HG03097 (cell line): Measurements from ENCODE around the gene RPS6KA5.
"Not testable (repeated sequence)": the region's sequence is repeated elsewhere in the genome, so short reads cannot be mapped to it uniquely, and the experiment has no call there.

Source experiments
- ATAC-seq: cut with Tn5 transposase; IDR thresholded peaks from one replicate; pipeline ENCODE4 v1.9.1; 2021; ENCODE audit not compliant: unreplicated experiment, low FRiP score

Gene RPS6KA5

DNA sequence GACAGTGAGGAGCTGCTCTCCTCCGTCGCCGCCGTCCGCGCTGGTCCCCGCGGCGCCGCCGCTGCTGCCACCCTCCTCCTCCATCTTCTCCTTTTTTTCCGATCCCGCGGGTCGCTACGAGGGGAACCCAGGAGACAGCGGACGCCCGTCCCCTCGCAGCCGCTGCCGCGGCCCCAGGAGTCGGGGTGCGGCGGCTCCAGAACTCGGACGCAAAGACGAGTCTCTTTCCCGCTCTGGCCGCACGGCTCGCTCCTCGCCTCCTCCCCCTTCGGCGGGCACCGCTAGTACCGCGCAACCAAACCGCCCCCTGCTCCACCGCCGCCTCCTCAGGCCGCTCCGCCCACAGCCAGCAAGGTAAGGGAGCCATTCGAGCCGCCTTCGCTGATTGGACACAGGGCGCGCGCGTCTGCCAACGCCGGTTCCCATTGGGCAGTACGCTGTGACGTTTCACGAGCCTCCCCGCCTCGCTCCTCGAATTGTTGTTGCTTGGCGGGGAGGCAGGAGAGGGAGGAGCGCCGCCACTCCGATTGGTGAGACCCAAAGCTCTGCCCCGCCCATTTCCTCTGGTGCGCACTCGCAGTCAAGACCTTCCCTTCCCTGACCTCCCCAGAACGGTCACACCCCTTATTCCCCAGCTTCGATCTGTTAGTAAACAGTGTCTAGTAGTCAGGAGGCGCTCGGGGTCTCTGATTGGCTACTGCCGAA, at the start of gene RPS6KA5:
TSS of gene RPS6KA5 (minus strand) at position 291 of the 705 bp plus-strand sequence. CDS start at position 84, 207 bp downstream.
- peak; percentile 83 for ATAC-seq

DNA sequence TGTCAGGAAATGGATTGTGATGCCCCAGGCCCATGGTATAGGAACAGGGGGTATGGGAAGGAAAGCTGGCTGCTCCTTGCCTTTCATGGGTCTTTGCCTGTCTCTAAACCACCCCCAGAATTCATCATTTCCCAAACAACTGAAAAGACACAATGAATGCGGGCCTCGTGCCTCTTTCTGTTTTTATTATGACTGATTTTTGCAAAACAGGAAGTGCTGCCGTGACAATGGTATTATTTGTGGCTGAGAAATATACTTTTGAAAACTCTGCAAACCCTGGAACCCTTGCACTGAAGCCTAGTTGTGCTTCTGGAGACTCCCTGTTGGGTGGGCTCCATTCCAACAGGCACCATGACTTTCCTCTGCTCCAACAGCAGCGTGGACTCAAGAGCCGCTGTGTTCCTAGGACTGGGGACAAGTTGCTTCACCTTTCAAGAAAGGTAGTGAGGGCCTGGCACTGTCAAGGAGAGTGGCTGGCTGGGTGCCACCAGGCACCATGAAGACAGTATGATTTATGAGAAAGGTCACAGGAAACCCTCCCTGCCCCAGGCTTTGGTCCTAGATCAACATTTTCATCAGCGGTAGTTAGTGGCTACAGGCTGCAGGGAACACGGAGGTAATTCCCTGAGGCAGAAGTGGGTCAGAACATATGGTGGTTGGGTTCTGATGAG, 48.6 kb upstream of the RPS6KA5 start:
- no peak for ATAC-seq

DNA sequence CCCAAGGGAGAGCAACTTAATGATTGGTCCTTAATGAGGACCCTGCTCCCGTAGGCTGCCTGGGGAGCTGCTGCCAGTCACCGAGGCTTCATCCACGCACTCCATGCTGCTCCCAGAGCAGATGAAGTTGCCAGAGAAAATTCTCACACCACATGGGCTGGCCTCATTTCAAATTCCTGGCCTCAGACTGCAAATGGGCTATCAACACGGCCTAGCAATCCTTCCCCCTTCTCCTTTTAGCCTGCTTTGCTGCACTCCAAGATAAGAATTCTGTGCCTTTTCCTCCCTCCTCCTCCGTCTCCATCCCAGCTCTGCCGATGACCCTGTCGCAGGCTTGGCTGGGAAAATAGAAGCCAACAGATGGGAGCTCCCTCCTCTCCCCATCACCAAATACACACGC, 42.7 kb upstream of the RPS6KA5 start:
- ATAC-seq: no peak

DNA sequence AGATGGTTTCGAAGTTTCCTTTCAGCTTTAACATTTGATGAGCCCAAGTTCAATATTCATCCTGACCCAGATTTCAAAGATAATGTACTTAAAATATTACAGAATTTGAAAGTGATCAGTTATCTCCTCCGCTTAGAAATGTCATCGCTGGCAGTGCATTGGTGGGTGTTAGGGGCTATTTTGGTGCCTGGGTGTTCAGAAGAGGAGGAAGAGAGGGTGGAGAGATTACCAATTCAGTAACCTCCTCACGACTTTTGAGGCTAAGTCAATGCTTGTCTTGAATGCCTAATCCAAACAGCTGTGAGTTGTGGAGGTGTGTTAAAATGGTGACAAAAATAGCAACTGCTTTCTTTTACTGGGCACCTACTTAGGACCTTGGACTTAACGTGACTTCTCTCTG, 39.7 kb upstream of the RPS6KA5 start:
- ATAC-seq: no peak

DNA sequence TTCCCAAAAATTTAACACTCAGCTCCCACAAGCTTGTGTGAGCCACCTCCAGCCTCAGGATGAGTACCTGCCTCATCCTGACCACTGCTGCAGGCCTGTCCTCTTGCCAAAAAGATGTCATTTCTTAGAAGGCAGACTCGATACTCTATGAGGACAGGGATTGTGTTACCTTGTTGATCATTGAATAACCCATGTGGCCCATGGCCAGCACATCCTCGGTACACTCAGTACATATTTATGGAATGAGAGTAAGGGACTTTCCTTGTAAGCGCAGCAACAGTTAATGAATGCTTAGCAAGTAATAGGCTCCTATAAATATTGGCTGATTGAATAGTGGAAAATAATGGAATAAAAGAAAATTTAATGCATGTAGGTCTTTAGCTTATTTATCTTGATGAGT, 38.1 kb upstream of the RPS6KA5 start:
- no peak for ATAC-seq

DNA sequence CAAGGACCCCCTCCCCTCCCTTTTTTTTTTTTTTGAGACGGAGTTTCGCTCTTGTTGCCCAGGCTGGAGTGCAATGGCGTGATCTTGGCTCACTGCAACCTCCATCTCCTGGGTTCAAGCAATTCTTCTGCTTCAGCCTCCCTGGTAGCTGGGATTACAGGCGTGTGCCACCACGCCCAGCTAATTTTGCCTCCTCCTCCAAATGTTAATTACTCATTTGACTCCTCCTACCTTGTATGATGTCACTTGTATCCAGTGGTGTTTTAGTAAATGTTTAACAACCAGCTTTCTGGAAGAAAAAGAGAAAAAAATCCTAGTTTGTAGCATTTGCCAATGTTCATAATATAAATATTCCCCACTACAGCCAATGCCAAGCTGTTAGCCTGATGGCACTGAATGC, 37.2 kb upstream of the RPS6KA5 start:
- ATAC-seq: not testable (repeated sequence)

DNA sequence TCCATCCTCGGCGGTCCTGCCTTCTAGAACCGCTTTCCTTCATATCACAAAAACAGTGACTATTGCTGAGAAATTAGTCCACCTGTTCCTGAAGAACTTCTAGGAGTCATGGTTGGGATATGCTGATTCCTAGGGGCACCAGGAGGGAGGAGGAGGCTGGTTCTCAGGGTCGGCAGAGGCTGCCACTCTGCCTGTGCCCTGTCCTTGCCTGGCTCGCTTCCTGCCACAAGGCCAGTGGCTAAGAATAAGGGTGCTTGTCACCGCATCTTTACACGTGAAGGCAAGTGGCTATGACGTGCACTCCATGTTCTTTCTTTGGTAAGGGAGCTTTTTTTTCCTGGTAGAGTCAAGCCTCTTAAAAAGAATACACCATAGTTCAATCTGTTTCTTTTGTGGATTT, 34.7 kb upstream of the RPS6KA5 start:
- ATAC-seq: no peak

DNA sequence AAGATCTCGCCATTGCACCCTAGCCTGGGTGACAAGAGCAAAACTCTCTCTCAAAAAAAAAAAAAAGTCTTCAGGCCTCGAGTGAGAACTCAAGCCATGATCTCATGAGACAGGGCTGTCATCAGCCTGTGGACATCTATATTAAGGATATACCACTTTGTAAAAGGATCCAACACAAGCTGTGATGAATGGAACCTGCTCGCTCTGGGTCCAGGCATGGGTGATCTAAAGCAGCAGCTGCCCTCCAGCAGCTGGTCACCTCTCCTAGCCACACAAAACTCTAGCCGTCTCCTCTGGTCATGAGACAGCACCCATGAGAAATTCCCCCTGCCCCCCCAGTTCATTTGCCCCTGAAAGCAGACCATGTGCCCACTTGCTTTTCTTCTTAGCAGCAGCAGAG, 34.3 kb upstream of the RPS6KA5 start:
- ATAC-seq: no peak

DNA sequence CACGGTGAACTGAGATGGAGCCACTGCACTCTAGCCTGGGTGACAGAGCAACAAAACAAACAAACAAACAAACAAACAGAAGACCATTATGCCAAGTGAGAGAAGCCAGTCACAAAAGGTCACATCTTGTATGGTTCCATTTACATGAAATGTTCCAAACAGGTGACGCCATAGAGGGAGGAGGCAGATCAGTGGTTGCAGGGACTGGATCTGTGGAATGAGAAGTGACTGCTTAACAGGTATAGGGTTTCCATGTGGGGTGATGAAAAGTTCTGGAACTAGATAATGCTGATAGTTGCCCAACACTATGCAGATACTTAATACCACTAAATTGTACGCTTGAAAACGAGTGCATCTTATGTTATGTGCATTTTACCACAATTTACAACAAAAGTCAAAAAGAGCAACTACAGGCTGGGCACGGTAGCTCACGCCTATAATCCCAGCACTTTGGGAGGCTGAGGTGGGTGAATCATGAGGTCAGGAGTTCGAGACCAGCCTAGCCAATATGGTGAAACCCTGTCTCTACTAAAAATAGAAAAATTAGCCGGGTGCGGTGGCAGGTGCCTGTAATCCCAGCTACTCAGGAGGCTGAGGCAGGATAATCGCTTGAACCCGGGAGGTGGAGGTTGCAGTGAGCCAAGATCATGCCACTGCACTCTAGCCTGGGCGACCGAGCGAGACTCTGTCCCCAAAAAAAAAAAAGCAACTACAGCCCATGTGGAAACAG, 33.5 kb upstream of the RPS6KA5 start:
- ATAC-seq: not testable (repeated sequence)

DNA sequence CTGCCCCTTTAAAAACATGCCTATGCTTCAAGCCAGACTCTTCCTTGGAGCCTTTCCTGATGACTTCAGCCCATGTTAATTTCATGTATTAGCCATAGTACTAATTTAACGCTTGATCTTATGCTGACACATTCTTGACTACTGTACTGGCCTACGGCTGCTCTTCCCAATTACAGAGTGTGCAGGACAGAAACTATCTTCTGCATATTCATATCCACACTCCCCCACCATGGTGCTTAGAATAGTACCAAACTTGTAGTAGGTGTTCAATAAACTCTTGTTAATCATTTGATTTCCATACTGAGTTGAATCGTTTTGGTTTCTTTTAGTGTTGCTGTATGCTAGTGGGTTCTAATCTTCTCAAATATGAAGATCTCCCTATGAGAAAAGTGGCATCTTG, 31.6 kb upstream of the RPS6KA5 start:
- ATAC-seq: no peak

DNA sequence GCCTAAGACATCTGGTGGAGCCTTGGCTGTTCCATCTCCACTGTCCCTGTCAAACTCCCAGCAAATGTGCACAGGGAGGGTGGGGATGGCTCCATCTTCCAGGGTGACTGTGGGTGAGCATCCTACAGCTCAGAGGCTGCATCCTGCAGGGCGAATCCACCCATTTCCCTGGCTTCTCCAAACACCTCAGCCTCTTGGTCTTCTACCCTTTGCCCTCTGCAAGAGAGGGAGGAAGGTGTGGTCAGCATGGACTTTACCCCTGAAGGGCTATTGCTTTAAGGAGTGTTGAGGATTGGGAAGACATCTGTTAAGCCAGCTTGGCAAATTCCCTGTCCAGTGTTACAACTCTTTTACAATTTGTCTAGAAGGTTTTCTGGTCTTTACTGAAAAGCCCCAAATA, 30.3 kb upstream of the RPS6KA5 start:
- ATAC-seq: no peak

DNA sequence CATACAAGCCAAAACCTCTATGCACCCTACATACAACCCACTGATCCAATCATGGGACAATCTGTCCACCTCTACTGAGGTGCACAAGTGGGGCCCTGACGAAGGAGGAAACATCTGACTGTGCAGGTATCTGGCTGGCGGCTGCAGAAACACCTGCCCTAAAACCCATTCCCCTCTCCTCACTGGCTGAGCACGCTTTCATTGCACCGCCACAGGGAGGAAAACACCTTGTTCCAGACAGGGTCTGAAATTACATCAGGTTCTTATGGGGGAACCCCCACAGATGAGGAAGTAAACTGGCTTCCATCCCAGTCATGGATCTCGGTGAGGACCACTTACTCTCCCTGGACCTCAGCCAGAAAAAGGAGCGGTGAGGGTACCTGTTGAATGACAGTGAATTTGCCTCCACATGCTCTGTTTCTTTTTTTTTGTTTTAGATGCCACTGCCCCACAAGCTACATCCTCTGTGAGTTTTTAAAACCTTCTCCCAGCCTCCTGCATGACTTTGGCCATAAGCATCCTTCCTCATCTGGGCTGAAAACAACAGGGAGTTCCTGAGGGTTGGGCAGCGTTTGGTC, 29.6 kb upstream of the RPS6KA5 start:
- no peak for ATAC-seq

DNA sequence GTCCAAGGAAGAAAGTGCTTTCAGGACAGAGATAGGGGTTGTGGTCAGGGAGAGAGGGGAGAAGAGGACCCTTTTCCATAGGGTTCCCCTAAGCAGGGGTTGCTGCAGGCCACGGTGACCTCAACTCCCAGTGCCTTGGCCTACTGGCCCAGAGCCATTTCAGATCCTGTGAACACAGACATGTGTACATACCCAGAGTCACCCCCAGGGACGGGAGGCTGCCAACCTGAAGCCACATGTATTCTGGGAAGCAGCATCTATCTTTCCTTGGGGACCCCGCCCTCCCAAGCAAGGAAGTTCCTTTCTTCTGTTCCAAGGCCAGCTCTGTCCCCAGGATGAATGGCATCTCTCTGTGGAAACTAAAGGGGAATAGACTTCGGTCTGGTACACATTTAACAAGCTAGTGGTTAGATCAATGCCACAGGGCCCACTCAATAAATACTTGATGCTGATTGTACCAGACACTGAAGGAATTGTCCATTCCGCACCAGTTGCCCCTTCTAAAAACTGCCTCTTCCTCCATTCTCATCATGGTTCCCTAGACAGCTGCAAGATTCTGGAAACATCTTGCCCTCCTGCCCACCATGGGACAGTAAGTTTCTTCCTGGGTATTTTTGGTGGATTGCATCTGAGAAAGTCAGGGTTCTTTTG, 28.3 kb upstream of the RPS6KA5 start:
- no peak for ATAC-seq

DNA sequence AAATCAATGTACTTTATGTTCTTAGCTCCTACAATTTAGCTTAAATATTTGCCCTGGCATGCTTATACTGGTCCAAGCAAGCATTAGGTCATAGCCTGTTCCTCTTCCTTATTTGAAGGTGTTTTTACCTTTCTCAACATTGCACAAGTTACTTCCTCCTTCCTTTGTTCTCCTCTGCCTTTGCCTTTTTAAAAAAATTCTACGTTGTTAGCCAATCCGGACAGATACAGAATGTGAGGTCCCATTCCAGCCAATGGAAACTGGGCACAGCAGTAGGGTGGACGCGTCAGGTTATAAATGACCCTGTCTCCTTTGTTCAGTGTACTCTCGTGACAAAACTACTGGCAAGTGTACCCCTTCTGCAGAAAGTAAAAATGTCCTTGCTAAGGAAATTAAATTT, 27.0 kb upstream of the RPS6KA5 start:
- ATAC-seq: not testable (repeated sequence)

DNA sequence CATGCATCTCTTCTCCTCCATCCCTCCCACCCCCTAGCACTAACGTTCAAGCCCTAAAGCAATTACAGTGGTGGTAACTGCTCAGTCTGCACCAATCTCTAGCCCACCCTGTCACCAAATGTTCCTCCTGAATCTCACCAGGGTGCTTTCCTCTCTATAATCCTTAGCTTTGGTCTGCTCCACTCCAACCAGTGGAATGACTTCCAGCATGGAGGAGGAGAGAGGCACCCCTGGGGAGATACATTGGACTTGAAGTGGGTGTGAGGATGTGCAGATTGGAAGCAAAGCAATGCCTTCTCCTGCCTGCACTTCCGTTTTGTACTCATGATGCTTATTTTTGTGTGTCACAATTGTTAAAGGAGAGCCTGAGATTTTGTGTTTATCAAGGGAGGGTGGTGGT, 24.1 kb upstream of the RPS6KA5 start:
- ATAC-seq: no peak

DNA sequence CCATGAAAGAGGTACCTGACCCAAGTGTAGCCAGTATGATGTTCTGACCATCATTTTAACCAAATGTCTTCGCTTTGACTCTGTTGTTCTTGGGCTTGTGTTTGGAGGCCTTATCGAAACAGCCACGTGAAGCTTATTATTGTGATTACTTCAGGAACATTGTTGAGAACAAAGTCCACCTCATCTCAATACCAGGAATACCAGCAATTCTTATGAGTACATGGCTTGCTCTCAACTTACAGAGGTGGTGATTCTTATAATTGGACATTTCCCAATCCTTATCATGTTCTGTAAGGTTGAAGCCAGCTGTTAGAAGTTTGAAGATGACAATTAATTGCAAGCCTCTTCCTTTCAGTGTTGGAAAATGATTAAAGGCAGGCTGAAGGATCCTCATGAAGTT, 21.8 kb upstream of the RPS6KA5 start:
- ATAC-seq: no peak

DNA sequence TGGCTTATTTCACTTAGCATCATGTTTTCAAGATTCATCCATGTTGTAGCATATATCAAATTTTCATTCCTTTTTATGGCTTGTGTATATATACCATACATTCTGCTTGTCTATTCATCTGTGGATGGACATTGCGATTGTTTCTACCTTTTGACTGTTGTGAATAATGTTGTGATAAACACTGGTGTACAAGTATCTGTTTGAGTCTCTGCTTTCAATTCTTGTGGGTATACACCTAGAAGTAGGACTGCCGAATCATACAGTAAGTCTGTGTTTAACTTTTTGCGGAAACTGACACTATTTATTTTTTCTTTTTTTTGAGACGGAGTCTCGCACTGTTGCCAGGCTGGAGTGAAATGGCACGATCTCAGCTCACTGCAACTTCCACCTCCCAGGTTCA, 19.6 kb upstream of the RPS6KA5 start:
- no peak for ATAC-seq

DNA sequence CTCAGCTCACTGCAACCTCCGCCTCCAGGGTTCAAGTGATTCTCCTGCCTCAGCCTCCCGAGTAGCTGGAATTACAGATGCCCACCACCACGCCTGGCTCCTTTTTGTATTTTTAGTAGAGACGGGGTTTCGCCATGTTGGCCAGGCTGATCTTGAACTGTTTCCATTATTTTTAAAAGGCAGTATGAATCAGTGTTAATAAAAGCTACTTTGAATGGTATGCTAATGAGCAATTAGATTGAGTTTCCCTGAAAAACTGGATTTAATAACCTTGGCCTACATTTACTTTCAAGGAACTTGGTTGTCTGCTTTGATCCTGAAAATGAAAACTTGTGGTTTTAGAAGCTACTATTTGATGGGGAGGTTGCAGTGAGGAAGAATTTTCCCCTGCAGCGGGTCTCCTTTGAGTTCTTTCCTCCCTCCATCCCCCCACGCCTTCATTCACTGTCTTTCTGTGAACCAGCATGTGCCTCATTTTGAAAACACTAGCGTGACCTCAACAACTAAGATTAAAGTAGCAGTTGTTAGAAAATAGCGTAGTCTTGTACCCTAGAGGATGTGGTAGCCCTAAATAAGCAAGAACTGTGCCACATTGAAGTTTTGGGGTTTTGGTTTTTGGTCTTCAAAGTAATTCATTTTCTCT, 17.8 kb upstream of the RPS6KA5 start:
- peak; percentile 56 for ATAC-seq

DNA sequence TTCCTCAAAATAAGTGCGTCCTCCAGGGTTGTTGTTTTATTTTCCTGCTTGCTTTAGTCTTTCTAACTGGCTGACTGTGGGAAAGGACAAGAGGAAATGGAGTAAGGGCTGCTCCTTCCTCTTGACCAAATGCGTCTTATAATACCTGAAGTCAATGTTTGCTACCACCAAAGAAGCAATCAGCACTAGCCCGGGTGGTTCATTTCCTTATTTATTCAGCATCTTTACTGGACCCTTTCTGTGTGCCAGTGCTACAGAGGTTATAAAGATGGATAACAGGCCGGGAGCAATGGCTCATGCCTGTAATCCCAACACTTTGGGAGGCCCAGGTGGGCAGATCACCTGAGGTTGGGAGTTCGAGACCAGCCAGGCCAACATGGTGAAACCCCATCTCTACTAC, 15.1 kb upstream of the RPS6KA5 start:
- no peak for ATAC-seq

DNA sequence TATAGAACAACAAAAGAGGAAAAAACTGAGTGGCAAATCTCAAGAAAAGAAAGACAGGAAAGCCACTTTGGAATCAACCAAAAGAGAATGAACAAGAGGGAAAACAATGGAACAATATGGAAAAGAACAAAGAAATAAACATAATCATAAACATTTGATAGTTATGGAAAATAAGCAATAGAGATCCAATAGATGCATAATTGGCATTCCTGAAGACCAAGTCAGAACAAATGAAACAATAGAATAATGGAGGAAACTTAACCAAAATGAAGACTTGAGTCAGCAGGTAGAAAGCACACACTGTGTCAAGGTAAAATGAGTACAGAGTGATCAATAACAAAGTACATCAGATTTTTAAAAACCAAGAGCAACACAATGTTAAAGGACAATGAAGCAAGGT, 10.1 kb upstream of the RPS6KA5 start:
- no peak for ATAC-seq
